ENCODE results near the gene HS1BP3. TPM values are rescaled to one million over a fixed set of nuclear protein-coding genes. Genes with fewer than 3 reads are reported as not detected.

HS1BP3 gene
- total RNA-seq, 1 experiment from 2014 or later = 17.1 TPM

DNA sequence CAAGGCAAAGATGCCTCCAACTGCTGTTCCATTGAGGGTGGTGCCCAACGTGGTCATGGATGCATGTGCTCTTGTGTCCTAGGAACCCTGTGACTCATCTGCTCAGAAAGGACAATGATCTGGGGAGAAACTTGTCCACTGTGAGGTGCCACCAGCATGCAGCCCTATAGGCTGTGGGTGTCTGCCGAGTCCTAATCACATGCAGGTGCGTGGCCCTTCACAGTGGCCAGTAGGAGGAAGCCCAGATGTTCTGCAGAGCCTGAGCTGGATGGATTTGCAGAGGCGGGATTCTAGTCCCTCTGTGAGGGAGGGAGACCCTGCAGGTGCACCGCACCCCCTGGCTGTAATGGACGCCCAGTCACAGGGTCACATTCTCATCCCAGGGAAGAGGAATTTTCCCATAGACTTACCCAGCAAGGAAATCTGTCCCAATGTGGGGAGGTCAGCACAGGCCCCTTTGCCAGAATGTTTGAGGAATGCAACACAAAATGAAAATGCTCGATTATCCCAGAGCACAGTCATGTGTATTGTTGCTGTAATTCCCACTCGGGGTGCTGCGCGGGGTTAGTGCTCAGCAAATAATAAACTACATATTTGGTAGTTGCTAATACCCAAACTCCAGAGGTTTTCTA lies 30.0 kb upstream of the HS1BP3 start:
- H3K27ac ChIP-seq (ENCODE audit: low read depth, low read length) = no peak overlapping the region
- no peaks in the 10 kb centered on the region for H3K9me3 ChIP-seq (ENCODE audit: control insufficient read depth in 1 of 2, insufficient read depth in 1 of 2, low read depth in 1 of 2, low read length in 2 of 2)
- H4K20me1 ChIP-seq (ENCODE audit: insufficient read depth) = no peaks in the 10 kb centered on the region
- no peaks in the 10 kb centered on the region; a peak in 1 of 4 replicates for H3K4me1 ChIP-seq (ENCODE audit: control insufficient read depth in 1 of 2, insufficient read depth in 2 of 2, low read length in 2 of 2)
- no TSS peak for BruUV-seq (replicated peaks)
- no peak overlapping the region for H3K9ac ChIP-seq (ENCODE audit: low read length)
- H3K27me3 ChIP-seq (ENCODE audit: insufficient read depth, low read length) = no peaks in the 10 kb centered on the region
- no peaks in the 10 kb centered on the region for H3K9me2 ChIP-seq (ENCODE audit: insufficient read depth)
- ChIA-PET POLR2A (no interaction called here), RAD21 (ENCODE audit: low non-redundant PET in 1 of 2, low total read pairs in 2 of 2, uncharacterized antibody in 2 of 2, unreplicated experiment in 2 of 2) (no interaction called here), CTCF (no interaction called here)
- H3K4me2 ChIP-seq (ENCODE audit: low read length) = no peak overlapping the region
- DNase-seq (ENCODE audit: low read depth, low spot score) (no peak), ATAC-seq (no peak)
- intact Hi-C loops (cut with micrococcal nuclease) = no loop called here
- no peak overlapping the region for H3K4me3 ChIP-seq (replicated peaks in 1 of 2; ENCODE audit: low read depth in 1 of 2, low read length in 2 of 2)
- no peak overlapping the region for H2AFZ ChIP-seq (ENCODE audit: low read depth, low read length, poor library complexity, severe bottlenecking)
- peaks cover 0 to 2% of the 10 kb centered on the region in 2 experiments; a peak in 1 of 4 replicates for H3K36me3 ChIP-seq (ENCODE audit: control insufficient read depth in 1 of 2, insufficient read depth in 2 of 2, low read length in 2 of 2)
- no peaks in the 10 kb centered on the region for H3K79me2 ChIP-seq (ENCODE audit: insufficient read depth, low read length)
- TF ChIP-seq TCF7L2 (IDR thresholded peaks at IDR 0.05; ENCODE audit: borderline replicate concordance, extremely low read depth, insufficient read depth, insufficient read length) = no peak
- TF ChIP-seq POLR2A (IDR thresholded peaks at IDR 0.05; ENCODE audit: borderline replicate concordance, extremely low read depth, insufficient read depth, insufficient read length) = no peak
- TF ChIP-seq JUND (IDR thresholded peaks at IDR 0.05) = no peak
- TF ChIP-seq, protein P1, sequence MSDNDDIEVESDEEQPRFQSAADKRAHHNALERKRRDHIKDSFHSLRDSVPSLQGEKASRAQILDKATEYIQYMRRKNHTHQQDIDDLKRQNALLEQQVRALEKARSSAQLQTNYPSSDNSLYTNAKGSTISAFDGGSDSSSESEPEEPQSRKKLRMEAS (IDR thresholded peaks at IDR 0.05) = no peak
- no peak for TF ChIP-seq EZH2phosphoT487 (IDR thresholded peaks at IDR 0.05; ENCODE audit: borderline replicate concordance)
- no peak for TF ChIP-seq ELF1 (IDR thresholded peaks at IDR 0.05; ENCODE audit: borderline replicate concordance, low read depth)
- TF ChIP-seq ATF3 (IDR thresholded peaks at IDR 0.05) = no peak
- no peak for TF ChIP-seq EZH2 (IDR thresholded peaks at IDR 0.05)
- no peak for TF ChIP-seq ZNF274 (IDR thresholded peaks at IDR 0.05; ENCODE audit: low read depth, low read length)
- TF ChIP-seq, protein P2, sequence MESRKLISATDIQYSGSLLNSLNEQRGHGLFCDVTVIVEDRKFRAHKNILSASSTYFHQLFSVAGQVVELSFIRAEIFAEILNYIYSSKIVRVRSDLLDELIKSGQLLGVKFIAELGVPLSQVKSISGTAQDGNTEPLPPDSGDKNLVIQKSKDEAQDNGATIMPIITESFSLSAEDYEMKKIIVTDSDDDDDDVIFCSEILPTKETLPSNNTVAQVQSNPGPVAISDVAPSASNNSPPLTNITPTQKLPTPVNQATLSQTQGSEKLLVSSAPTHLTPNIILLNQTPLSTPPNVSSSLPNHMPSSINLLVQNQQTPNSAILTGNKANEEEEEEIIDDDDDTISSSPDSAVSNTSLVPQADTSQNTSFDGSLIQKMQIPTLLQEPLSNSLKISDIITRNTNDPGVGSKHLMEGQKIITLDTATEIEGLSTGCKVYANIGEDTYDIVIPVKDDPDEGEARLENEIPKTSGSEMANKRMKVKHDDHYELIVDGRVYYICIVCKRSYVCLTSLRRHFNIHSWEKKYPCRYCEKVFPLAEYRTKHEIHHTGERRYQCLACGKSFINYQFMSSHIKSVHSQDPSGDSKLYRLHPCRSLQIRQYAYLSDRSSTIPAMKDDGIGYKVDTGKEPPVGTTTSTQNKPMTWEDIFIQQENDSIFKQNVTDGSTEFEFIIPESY (IDR thresholded peaks at IDR 0.05; ENCODE audit: extremely low read depth, insufficient replicate concordance, low read length) = no peak
- TF ChIP-seq POLR2AphosphoS5 (IDR thresholded peaks at IDR 0.05; ENCODE audit: low read depth, low read length) = no peak

Data from HCT116 (cell line).